Progenitor cell of endocrine pancreas (in vitro differentiated cells): ENCODE data around the gene KCNAB2. TPM values are rescaled to one million over a fixed set of nuclear protein-coding genes. Genes with fewer than 3 reads are reported as not detected.

Source experiments
- DNase-seq: peaks from one replicate; pipeline ENCODE4 v3.0.0; 2021; ENCODE audit warnings: low spot score; ENCODE audit not compliant: unreplicated experiment
- H3K27ac Mint-ChIP-seq: 2 replicates; pipeline ENCODE4 v1.8.0; 2021; ENCODE audit warnings: mild to moderate bottlenecking, moderate library complexity, mixed read lengths
- H3K27me3 Mint-ChIP-seq: 2 replicates; pipeline ENCODE4 v1.8.0; 2021; ENCODE audit warnings: mixed read lengths
- H3K36me3 Mint-ChIP-seq: 2 replicates; pipeline ENCODE4 v1.8.0; 2022; ENCODE audit warnings: mixed read lengths; ENCODE audit not compliant: insufficient read depth
- H3K4me1 Mint-ChIP-seq: 2 replicates; pipeline ENCODE4 v1.8.0; 2021; ENCODE audit warnings: low read depth, mixed read lengths
- H3K4me3 Mint-ChIP-seq: 2 replicates; pipeline ENCODE4 v1.8.0; 2021; ENCODE audit warnings: low read depth, mild to moderate bottlenecking, moderate library complexity, mixed read lengths
- H3K9me3 Mint-ChIP-seq: 2 replicates; pipeline ENCODE4 v1.8.0; 2021; ENCODE audit warnings: low read depth, mixed read lengths
- total RNA-seq: library from RNA; stranded (reverse); gene quantifications from 2 replicates; pipeline ENCODE4 v1.2.1, GENCODE V29; 2021
- TF ChIP-seq, protein P1 (sequence below): fragments of 200-600 bp; sonication (generic); IDR thresholded peaks from one replicate; pipeline ENCODE4 v1.5.0; 2021; ENCODE audit warnings: antibody characterized with exemption, mild to moderate bottlenecking; ENCODE audit not compliant: unreplicated experiment

Gene KCNAB2
- total RNA-seq, 1 donor from 2014 or later = 6.9 TPM

DNA sequence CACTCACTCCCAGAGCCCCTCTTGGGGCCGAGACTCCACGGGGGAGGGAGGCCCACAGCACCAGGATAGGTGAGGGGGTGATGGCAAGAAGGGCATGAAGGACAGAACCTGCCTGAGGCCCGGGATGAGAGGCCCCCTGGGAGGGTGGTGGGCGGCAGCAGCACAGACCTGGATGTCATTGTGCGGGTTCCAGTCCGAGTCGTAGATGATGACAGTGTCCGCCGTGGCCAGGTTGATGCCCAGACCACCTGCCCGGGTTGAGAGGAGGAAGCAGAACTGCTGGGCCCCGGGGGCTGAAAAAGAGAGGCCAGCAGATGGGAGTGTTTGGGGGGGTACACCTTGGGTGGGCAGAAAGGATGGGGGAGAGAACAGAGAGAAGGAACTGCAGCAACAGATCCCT, 84.3 kb downstream of the KCNAB2 start:
- H3K36me3 Mint-ChIP-seq = peaks cover 2% of the 10 kb centered on the region
- H3K27me3 Mint-ChIP-seq = peaks cover 24% of the 10 kb centered on the region
- DNase-seq = no peak
- H3K9me3 Mint-ChIP-seq = peaks cover 11% of the 10 kb centered on the region
- no peaks in the 10 kb centered on the region for H3K4me1 Mint-ChIP-seq
- TF ChIP-seq, protein P1, sequence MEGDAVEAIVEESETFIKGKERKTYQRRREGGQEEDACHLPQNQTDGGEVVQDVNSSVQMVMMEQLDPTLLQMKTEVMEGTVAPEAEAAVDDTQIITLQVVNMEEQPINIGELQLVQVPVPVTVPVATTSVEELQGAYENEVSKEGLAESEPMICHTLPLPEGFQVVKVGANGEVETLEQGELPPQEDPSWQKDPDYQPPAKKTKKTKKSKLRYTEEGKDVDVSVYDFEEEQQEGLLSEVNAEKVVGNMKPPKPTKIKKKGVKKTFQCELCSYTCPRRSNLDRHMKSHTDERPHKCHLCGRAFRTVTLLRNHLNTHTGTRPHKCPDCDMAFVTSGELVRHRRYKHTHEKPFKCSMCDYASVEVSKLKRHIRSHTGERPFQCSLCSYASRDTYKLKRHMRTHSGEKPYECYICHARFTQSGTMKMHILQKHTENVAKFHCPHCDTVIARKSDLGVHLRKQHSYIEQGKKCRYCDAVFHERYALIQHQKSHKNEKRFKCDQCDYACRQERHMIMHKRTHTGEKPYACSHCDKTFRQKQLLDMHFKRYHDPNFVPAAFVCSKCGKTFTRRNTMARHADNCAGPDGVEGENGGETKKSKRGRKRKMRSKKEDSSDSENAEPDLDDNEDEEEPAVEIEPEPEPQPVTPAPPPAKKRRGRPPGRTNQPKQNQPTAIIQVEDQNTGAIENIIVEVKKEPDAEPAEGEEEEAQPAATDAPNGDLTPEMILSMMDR = no peak
- H3K4me3 Mint-ChIP-seq = no peak overlapping the region
- H3K27ac Mint-ChIP-seq = no peak overlapping the region

DNA sequence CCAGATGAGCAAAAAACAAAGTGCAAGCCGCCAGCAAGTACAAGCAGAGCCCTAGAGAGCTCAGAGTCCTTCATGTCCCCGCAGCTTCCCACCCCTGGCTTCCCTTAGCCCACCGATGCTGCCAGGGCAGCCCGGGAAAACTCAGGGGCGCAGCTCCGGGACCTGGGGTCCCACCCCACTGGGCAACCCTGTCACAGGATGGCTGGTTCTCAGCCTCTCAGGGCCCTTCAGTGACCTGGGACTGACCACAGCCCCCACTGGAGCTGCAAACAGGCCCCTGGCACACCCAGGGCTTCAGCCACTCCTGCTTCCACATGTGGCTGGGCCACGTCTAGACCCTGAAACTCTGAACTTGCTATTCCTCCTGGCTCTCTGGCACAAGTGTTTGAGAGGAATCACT, 84.9 kb downstream of the KCNAB2 start:
- Mint-ChIP-seq H3K4me1 (no peaks in the 10 kb centered on the region), H3K4me3 (no peak overlapping the region), H3K27me3 (peaks cover 24% of the 10 kb centered on the region), H3K9me3 (peaks cover 11% of the 10 kb centered on the region), H3K27ac (no peak overlapping the region), H3K36me3 (peaks cover 2% of the 10 kb centered on the region)
- DNase-seq = no peak
- TF ChIP-seq, protein P1 = no peak

DNA sequence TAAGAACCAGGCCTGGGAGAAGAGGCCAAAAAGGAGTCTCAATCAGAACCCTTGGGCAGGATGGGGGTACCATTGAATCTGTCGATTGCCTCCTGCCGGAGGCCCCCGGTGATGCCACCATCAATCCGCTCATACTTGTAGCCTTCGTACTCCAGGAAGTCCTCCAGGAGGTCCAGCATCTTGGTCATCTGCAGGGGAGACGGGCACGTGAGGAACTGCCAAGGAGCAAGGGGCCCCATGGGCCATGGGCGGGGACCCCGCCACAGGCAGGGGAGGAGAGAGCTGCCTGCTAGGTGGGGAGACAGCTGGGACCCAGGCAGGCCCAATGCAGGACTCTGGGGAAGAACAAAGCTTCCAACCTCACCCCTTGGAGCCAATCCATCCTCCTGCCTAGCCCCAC, 85.9 kb downstream of the KCNAB2 start:
- H3K4me3 Mint-ChIP-seq = no peak overlapping the region
- no peak for DNase-seq
- H3K4me1 Mint-ChIP-seq = no peaks in the 10 kb centered on the region
- TF ChIP-seq, protein P1 = no peak
- no peak overlapping the region for H3K27ac Mint-ChIP-seq
- H3K27me3 Mint-ChIP-seq = peaks cover 20% of the 10 kb centered on the region
- peaks cover 11% of the 10 kb centered on the region for H3K9me3 Mint-ChIP-seq
- H3K36me3 Mint-ChIP-seq = peaks cover 2% of the 10 kb centered on the region

DNA sequence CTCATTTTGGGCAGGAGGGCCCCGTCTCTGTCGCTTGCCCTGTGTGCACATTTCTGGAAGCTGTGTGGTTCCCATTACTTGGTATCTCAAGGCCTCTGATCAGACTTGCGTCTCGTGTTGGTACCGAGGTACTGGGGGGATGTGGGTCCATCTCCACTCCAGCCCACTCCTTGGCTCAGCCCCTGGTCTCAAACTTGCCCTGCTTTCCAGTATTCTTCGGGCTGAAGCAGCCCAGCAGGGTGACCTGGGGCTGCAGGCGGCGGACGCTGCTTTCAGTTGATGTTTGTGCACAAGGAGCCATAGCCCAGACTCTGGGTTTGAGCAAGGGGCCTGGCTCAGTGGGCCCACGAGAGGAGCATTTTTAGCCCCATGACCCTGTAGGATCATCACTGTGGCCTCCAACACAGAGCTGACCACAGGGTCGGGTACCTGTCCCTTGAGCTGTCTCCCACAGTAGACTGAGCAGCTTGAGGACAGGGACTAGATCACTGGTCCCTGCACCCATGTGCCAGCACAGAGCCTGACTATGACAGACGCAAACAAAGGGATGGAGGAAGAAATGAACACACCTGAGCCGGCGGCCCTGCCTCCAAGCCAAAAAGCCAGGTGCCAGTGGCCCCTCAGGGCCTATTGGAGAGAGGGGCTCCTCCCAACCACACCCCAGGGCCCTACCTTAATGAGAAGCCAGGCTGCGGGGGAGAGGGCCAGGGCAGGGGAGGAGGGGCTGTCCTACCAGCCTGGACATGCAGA, 87.6 kb downstream of the KCNAB2 start:
- H3K27me3 Mint-ChIP-seq = peaks cover 16% of the 10 kb centered on the region
- TF ChIP-seq, protein P1 = no peak

DNA sequence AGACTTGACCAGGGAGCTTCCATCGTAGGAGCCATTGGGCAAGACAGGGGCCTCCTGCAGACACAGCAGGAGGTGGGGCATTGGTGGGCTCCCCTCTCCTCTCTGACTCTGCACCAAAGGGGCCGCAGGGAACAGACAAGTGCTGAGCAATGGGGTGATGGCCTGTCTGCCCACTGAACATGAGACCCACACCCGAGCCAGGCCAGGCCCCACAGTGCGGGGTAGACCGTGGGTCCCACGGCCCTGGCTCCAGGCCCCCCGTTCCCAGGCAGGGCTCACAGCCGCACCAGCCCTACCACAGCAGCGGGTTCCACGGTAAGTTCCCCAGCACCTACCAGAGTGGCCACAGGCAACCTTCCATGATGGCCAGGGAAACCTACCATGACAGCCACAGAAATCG, 88.5 kb downstream of the KCNAB2 start:
- no peak overlapping the region for H3K4me3 Mint-ChIP-seq
- peaks cover 2% of the 10 kb centered on the region for H3K36me3 Mint-ChIP-seq
- no peak overlapping the region for H3K27ac Mint-ChIP-seq
- peaks cover 11% of the 10 kb centered on the region for H3K9me3 Mint-ChIP-seq
- DNase-seq = no peak
- H3K4me1 Mint-ChIP-seq = no peaks in the 10 kb centered on the region
- H3K27me3 Mint-ChIP-seq = peaks cover 16% of the 10 kb centered on the region
- TF ChIP-seq, protein P1 = no peak

More for the DNA sequence above, 87.6 kb downstream of the KCNAB2 start:
- DNase-seq = no peak
- Mint-ChIP-seq H3K9me3 (peaks cover 11% of the 10 kb centered on the region), H3K4me3 (no peak overlapping the region), H3K27ac (no peak overlapping the region), H3K36me3 (peaks cover 2% of the 10 kb centered on the region), H3K4me1 (no peaks in the 10 kb centered on the region)
